T-cell (primary cell): Measurements from ENCODE around the gene GSTP1. TPM values are rescaled to one million over a fixed set of nuclear protein-coding genes. Genes with fewer than 3 reads are reported as not detected.
"Not testable (repeated sequence)": the region's sequence is repeated elsewhere in the genome, so short reads cannot be mapped to it uniquely, and the experiment has no call there.

ENCODE experiments used
- ATAC-seq, 4 experiments: fragments of 200-7000 bp in 3 of 4; fragments of 150-1000 bp in 1 of 4; cut with Tn5 transposase; replicated peaks in 1 of 4; 1 replicate in 3 of 4; 2 replicates in 1 of 4; pipeline ENCODE4 v1.10.0; 2021; ENCODE audit warnings: moderate library complexity in 3 of 4, mild to moderate bottlenecking in 2 of 4, moderate number of reproducible peaks in 1 of 4
- CTCF ChIA-PET, 2 donors: fragments of 300-600 bp; sonication (Branson Sonifier 250); formaldehyde crosslinking; loops; one replicate each; lab custom pipeline; 2022; ENCODE audit warnings: antibody characterized with exemption in 2 of 2; lab: Charles Lee
- POLR2A ChIA-PET, 2 donors: fragments of 300-600 bp; sonication (Branson Sonifier 250); formaldehyde crosslinking; loops; one replicate each; lab custom pipeline; 2022; ENCODE audit warnings: antibody characterized with exemption in 2 of 2; lab: Charles Lee
- DNase-seq, 35 experiments: peaks; one replicate each; pipeline versions ENCODE4 v3.0.0 to v3.0.0-alpha.2; 2013 to 2023
- H3K27ac ChIP-seq: one replicate; pipeline ENCODE4 v1.5.1; 2013; ENCODE audit warnings: low read length
- H3K27me3 ChIP-seq, 2 experiments: replicated peaks in 1 of 2; 1 replicate in 1 of 2; 2 replicates in 1 of 2; pipeline versions ENCODE4 v1.6.1 to v1.7.0; 2013; ENCODE audit warnings: low read length in 1 of 2, mixed read lengths in 1 of 2; ENCODE audit not compliant: control insufficient read depth in 2 of 2, insufficient read depth in 2 of 2; ENCODE audit errors: extremely low read depth in 1 of 2
- H3K36me3 ChIP-seq, 2 donors: 1 replicate in 1 of 2; 2 replicates in 1 of 2; pipeline versions ENCODE4 v1.6.1 to v1.7.0; 2013; ENCODE audit warnings: low read length in 1 of 2; ENCODE audit not compliant: control insufficient read depth in 2 of 2, insufficient read depth in 1 of 2; ENCODE audit errors: extremely low read depth in 1 of 2
- H3K4me1 ChIP-seq, 2 experiments: 1 replicate in 1 of 2; 2 replicates in 1 of 2; pipeline versions ENCODE4 v1.6.1 to v1.7.0; 2013; ENCODE audit warnings: low read length in 2 of 2, mixed read lengths in 1 of 2; ENCODE audit not compliant: insufficient read depth in 2 of 2, control insufficient read depth in 1 of 2; ENCODE audit errors: extremely low read depth in 1 of 2
- H3K4me3 ChIP-seq, 2 donors: 1 replicate in 1 of 2; 2 replicates in 1 of 2; pipeline versions ENCODE4 v1.5.1 to v1.7.0; 2013; ENCODE audit warnings: mild to moderate bottlenecking in 2 of 2, low read length in 1 of 2, moderate library complexity in 1 of 2; ENCODE audit not compliant: control insufficient read depth in 1 of 2; ENCODE audit errors: extremely low read depth in 1 of 2
- H3K9me3 ChIP-seq: 2 replicates; pipeline ENCODE4 v1.7.0; 2013
- H3K27ac Mint-ChIP-seq, 2 donors: one replicate each; pipeline ENCODE4 v1.8.0; 2020 to 2021; ENCODE audit warnings: mild to moderate bottlenecking in 2 of 2, mixed read lengths in 2 of 2
- H3K27me3 Mint-ChIP-seq, 2 donors: one replicate each; pipeline ENCODE4 v1.8.0; 2021 to 2022; ENCODE audit warnings: mixed read lengths in 2 of 2
- H3K36me3 Mint-ChIP-seq: one replicate; pipeline ENCODE4 v1.8.0; 2021; ENCODE audit warnings: mixed read lengths
- H3K4me1 Mint-ChIP-seq, 3 donors: one replicate each; pipeline ENCODE4 v1.8.0; 2020 to 2022; ENCODE audit warnings: mixed read lengths in 3 of 3, mild to moderate bottlenecking in 1 of 3
- H3K4me3 Mint-ChIP-seq, 3 donors: one replicate each; pipeline ENCODE4 v1.8.0; 2020 to 2022; ENCODE audit warnings: mild to moderate bottlenecking in 3 of 3, mixed read lengths in 3 of 3, moderate library complexity in 3 of 3
- H3K9me3 Mint-ChIP-seq, 3 donors: one replicate each; pipeline ENCODE4 v1.8.0; 2020 to 2022; ENCODE audit warnings: mixed read lengths in 3 of 3
- WGBS: methylation state at CpG from one replicate; pipeline ENCODE4 v1.1.5; 2013; ENCODE audit warnings: missing lambda C conversion rate; ENCODE audit not compliant: insufficient coverage; 5-methylcytosine and 5-hydroxymethylcytosine counted together
- total RNA-seq, 35 experiments: library from RNA in 6 of 35; stranded (reverse) in 6 of 35; fragments of 120-200 nt in 1 of 35; gene quantifications; one replicate each; pipeline versions ENCODE4 v1.2.1 to v1.2.4 and lab custom pipeline; 2013 to 2026

Gene GSTP1
- total RNA-seq, 5 donors from 2014 or later (not counting 1 experiment from before 2014, with no cell fraction given) = 68.3 to 200 (median 151) TPM

DNA sequence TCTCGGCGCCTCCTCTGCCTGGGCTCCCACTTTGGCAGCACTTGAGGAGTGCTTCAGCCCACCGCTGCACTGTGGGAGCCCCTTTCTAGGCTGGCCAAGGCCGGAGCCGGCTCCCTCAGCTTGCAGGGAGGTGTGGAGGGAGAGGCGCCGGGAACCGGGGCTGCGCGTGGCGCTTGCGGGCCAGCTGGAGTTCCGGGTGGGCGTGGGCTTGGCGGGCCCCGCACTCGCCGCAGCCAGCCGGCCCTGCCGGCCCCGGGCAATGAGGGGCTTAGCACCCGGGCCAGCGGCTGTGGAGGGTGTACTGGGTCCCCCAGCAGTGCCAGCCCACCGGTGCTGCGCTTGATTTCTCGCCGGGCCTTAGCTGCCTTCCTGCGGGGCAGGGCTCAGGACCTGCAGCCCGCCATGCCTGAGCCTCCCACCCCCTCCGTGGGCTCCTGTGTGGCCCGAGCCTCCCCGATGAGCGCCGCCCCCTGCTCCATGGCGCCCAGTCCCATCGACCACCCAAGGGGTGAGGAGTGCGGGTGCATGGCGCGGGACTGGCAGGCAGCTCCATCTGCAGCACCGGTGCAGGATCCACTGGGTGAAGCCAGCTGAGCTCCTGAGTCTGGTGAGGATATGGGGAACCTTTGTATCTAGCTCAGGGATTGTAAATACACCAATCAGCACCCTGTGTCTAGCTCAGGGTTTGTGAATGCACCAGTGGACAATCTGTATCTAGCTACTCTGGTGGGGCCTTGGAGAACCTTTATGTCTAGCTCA lies 35.5 kb downstream of the GSTP1 start:
- ATAC-seq, H3K36me3 ChIP-seq, H3K9me3 Mint-ChIP-seq, H3K27me3 ChIP-seq, H3K4me3 Mint-ChIP-seq, CTCF ChIA-PET, H3K36me3 Mint-ChIP-seq, DNase-seq, H3K27ac Mint-ChIP-seq, H3K9me3 ChIP-seq, POLR2A ChIA-PET, H3K27ac ChIP-seq, H3K27me3 Mint-ChIP-seq, H3K4me3 ChIP-seq: not testable (repeated sequence)
- H3K4me1 ChIP-seq = peaks cover 12 to 29% of the 10 kb centered on the region in 2 experiments
- 100% methylated on average over 6 of the region's 40 CpGs for WGBS
- peaks cover 8 to 24% (median 12%) of the 10 kb centered on the region in 3 donors for H3K4me1 Mint-ChIP-seq

DNA sequence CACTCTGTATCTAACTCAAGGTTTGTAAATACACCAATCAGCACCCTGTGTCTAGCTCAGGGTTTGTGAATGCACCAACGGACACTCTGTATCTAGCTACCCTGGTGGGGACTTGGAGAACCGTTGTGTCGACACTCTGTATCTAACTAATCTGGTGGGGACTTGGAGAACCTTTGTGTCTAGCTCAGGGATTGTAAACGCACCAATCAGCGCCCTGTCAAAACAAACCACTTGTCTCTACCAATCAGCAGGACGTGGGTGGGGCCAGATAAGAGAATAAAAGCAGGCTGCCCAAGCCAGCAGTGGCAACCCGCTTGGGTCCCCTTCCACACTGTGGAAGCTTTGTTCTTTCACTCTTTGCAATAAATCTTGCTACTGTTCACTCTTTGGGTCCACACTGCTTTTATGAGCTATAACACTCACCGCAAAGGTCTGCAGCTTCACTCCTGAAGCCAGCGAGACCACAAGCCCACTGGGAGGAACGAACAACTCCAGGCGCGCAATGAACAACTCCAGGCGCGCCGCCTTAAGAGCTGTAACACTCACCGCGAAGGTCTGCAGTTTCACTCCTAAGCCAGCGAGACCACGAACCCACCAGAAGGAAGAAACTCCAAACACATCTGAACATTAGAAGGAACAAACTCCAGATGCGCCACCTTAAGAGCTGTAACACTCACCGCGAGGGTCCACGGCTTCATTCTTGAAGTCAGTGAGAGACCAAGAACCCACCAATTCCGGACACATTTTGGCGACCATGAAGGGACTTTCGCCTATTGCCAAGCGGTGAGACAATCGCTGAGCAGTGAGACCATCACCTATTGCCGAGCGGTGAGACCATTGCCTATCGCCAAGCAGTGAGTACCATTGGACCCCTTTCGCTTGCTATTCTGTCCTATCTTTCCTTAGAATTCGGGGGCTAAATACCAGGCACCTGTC lies 36.3 kb downstream of the GSTP1 start:
- WGBS = 75% methylated on average over 23 of the region's 33 CpGs
- peaks cover 3 to 16% (median 4%) of the 10 kb centered on the region in 3 donors for H3K4me1 Mint-ChIP-seq
- H3K9me3 Mint-ChIP-seq, H3K9me3 ChIP-seq, H3K27me3 ChIP-seq, H3K36me3 Mint-ChIP-seq, DNase-seq, H3K27ac ChIP-seq, H3K4me3 Mint-ChIP-seq, H3K27me3 Mint-ChIP-seq, CTCF ChIA-PET, H3K36me3 ChIP-seq, ATAC-seq, H3K4me3 ChIP-seq, POLR2A ChIA-PET, H3K27ac Mint-ChIP-seq: not testable (repeated sequence)
- peaks cover 7 to 20% of the 10 kb centered on the region in 2 experiments for H3K4me1 ChIP-seq

GRCh38 chr11:67620621-67621020 lies 37.0 kb downstream of the GSTP1 start:
- H3K27me3 ChIP-seq, ATAC-seq, H3K9me3 ChIP-seq, H3K4me3 ChIP-seq, CTCF ChIA-PET, H3K9me3 Mint-ChIP-seq, H3K36me3 Mint-ChIP-seq, H3K27ac Mint-ChIP-seq, H3K27me3 Mint-ChIP-seq, H3K27ac ChIP-seq, POLR2A ChIA-PET, H3K36me3 ChIP-seq, H3K4me3 Mint-ChIP-seq: not testable (repeated sequence)
- WGBS = 96% methylated on average over 9 of the region's 13 CpGs
- DNase-seq = peak in 1 of 35 experiments; percentile 0
- H3K4me1 ChIP-seq = peaks cover 2 to 14% of the 10 kb centered on the region in 2 experiments
- peaks cover 3 to 11% (median 4%) of the 10 kb centered on the region in 3 donors for H3K4me1 Mint-ChIP-seq

GRCh38 chr11:67621928-67622327 lies 38.3 kb downstream of the GSTP1 start:
- WGBS = no CpG with 5 or more reads among the region's 3 CpGs
- H3K27ac ChIP-seq, H3K27me3 Mint-ChIP-seq, DNase-seq, H3K4me3 ChIP-seq, H3K36me3 ChIP-seq, H3K4me1 Mint-ChIP-seq, H3K4me1 ChIP-seq, H3K36me3 Mint-ChIP-seq, H3K9me3 ChIP-seq, CTCF ChIA-PET, H3K4me3 Mint-ChIP-seq, ATAC-seq, H3K27me3 ChIP-seq, POLR2A ChIA-PET, H3K27ac Mint-ChIP-seq, H3K9me3 Mint-ChIP-seq: not testable (repeated sequence)

DNA sequence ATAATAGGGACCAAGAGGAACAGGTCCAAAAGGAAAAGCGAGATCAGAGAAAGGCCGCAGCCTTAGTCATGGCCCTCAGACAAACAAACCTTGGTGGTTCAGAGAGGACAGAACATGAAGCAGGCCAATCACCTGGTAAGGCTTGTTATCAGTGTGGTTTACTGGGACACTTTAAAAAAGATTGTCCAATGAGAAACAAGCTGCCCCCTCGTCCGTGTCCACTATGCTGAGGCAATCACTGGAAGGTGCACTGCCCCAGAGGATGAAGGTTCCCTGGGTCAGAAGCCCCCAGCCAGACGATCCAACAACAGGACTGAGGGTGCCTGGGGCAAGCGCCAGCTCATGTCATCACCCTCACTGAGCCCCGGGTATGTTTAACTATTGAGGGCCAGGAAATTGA lies 39.3 kb downstream of the GSTP1 start:
- H3K4me1 ChIP-seq, H3K9me3 ChIP-seq, H3K9me3 Mint-ChIP-seq, H3K36me3 Mint-ChIP-seq, H3K4me3 Mint-ChIP-seq, H3K27ac Mint-ChIP-seq, H3K4me3 ChIP-seq, POLR2A ChIA-PET, CTCF ChIA-PET, ATAC-seq, H3K27ac ChIP-seq, H3K36me3 ChIP-seq, H3K27me3 Mint-ChIP-seq, H3K27me3 ChIP-seq, H3K4me1 Mint-ChIP-seq, DNase-seq: not testable (repeated sequence)
- WGBS = 60% methylated on average over 2 of the region's 7 CpGs

DNA sequence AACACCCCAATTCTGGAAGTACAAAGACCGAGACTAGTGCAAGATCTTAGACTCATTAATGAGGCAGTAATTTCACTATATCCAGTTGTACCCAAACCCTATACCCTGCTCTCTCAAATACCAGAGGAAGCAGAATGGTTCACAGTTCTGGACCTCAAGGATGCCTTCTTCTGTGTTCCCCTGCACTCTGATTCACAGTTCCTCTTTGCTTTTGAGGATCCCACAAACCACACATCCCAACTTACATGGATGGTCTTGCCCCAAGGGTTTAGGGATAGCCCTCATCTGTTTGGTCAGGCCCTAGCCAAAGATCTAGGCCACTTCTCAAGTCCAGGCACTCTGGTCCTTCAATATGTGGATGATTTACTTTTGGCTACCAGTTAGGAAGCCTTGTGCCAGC lies 40.2 kb downstream of the GSTP1 start:
- ATAC-seq, H3K36me3 Mint-ChIP-seq, H3K4me1 ChIP-seq, H3K36me3 ChIP-seq, H3K9me3 ChIP-seq, H3K27me3 ChIP-seq, H3K9me3 Mint-ChIP-seq, H3K27me3 Mint-ChIP-seq, H3K4me3 Mint-ChIP-seq, H3K4me1 Mint-ChIP-seq, CTCF ChIA-PET, H3K27ac ChIP-seq, H3K27ac Mint-ChIP-seq, H3K4me3 ChIP-seq, POLR2A ChIA-PET, DNase-seq: not testable (repeated sequence)
- 100% methylated on average over 1 of the region's 1 CpG for WGBS
